ENCODE results near the gene CNOT6L. TPM values are rescaled to one million over a fixed set of nuclear protein-coding genes. Genes with fewer than 3 reads are reported as not detected.

CNOT6L gene
- polyA plus RNA-seq, 1 donor from 2014 or later = 14.4 TPM

- no peaks in the 10 kb centered on the region for H3K36me3 ChIP-seq (ENCODE audit: insufficient read depth, low read length)
- no peaks in the 10 kb centered on the region for H3K27me3 ChIP-seq (ENCODE audit: insufficient read depth, low read depth, low read length)
- no peak overlapping the region for H3K27ac ChIP-seq (ENCODE audit: low read length)
- H3F3A ChIP-seq (ENCODE audit: insufficient read depth, low read length, poor library complexity, severe bottlenecking) = no peaks in the 10 kb centered on the region
- no peak overlapping the region for H3K4me3 ChIP-seq (ENCODE audit: low read length)
- TF ChIP-seq POLR2AphosphoS5 (IDR thresholded peaks at IDR 0.05) (no peak), TAF1 (IDR thresholded peaks at IDR 0.05; ENCODE audit: low read depth) (no peak), REST (IDR thresholded peaks at IDR 0.05; ENCODE audit: borderline replicate concordance) (no peak), MXI1 (conservative IDR thresholded peaks at IDR 0.05; ENCODE audit: poor library complexity, severe bottlenecking) (no peak), EP300 (conservative IDR thresholded peaks at IDR 0.05; ENCODE audit: poor library complexity, severe bottlenecking) (no peak), RAD21 (conservative IDR thresholded peaks at IDR 0.05) (no peak), CTCF (IDR thresholded peaks at IDR 0.05; ENCODE audit: poor library complexity, severe bottlenecking) (no peak), EZH2 (IDR thresholded peaks at IDR 0.05; ENCODE audit: borderline replicate concordance, insufficient read depth, low read length, poor library complexity, severe bottlenecking) (no peak), SMC3 (conservative IDR thresholded peaks at IDR 0.05; ENCODE audit: poor library complexity) (no peak)
- H3K9ac ChIP-seq (ENCODE audit: low read length) = no peak overlapping the region
- H3K9me2 ChIP-seq (ENCODE audit: insufficient read depth, low read length) = no peaks in the 10 kb centered on the region
- no peaks in the 10 kb centered on the region for H4K20me1 ChIP-seq (ENCODE audit: insufficient read depth)
- H3K9me3 ChIP-seq (ENCODE audit: low read length) = no peaks in the 10 kb centered on the region
- no peak overlapping the region for H2AFZ ChIP-seq (ENCODE audit: low read depth, low read length)
- no peaks in the 10 kb centered on the region for H3K79me2 ChIP-seq (replicated peaks; ENCODE audit: insufficient read depth, low read length)
- no peak overlapping the region for H3K4me2 ChIP-seq (ENCODE audit: low read length)
Measured at GRCh38 chr4:77856152-77856551, 37.0 kb upstream of the CNOT6L start.

GRCh38 chr4:77854431-77855111, 35.4 kb upstream of the CNOT6L start:
- H3K27ac ChIP-seq (ENCODE audit: low read length) = no peak overlapping the region
- H3K9me3 ChIP-seq (ENCODE audit: low read length) = no peaks in the 10 kb centered on the region
- H4K20me1 ChIP-seq (ENCODE audit: insufficient read depth) = no peaks in the 10 kb centered on the region
- no peak overlapping the region for H3K4me3 ChIP-seq (ENCODE audit: low read length)
- H3K79me2 ChIP-seq (replicated peaks; ENCODE audit: insufficient read depth, low read length) = no peaks in the 10 kb centered on the region
- H3K36me3 ChIP-seq (ENCODE audit: insufficient read depth, low read length) = no peaks in the 10 kb centered on the region
- TF ChIP-seq POLR2AphosphoS5 (IDR thresholded peaks at IDR 0.05) (no peak), RAD21 (conservative IDR thresholded peaks at IDR 0.05) (no peak), REST (IDR thresholded peaks at IDR 0.05; ENCODE audit: borderline replicate concordance) (no peak), EZH2 (IDR thresholded peaks at IDR 0.05; ENCODE audit: borderline replicate concordance, insufficient read depth, low read length, poor library complexity, severe bottlenecking) (no peak), TAF1 (IDR thresholded peaks at IDR 0.05; ENCODE audit: low read depth) (no peak), CTCF (IDR thresholded peaks at IDR 0.05; ENCODE audit: poor library complexity, severe bottlenecking) (no peak), EP300 (conservative IDR thresholded peaks at IDR 0.05; ENCODE audit: poor library complexity, severe bottlenecking) (no peak), MXI1 (conservative IDR thresholded peaks at IDR 0.05; ENCODE audit: poor library complexity, severe bottlenecking) (no peak), SMC3 (conservative IDR thresholded peaks at IDR 0.05; ENCODE audit: poor library complexity) (no peak)
- H3K4me2 ChIP-seq (ENCODE audit: low read length) = no peak overlapping the region
- no peaks in the 10 kb centered on the region for H3K27me3 ChIP-seq (ENCODE audit: insufficient read depth, low read depth, low read length)
- no peaks in the 10 kb centered on the region for H3K9me2 ChIP-seq (ENCODE audit: insufficient read depth, low read length)
- H3K9ac ChIP-seq (ENCODE audit: low read length) = no peak overlapping the region
- no peaks in the 10 kb centered on the region for H3F3A ChIP-seq (ENCODE audit: insufficient read depth, low read length, poor library complexity, severe bottlenecking)
- no peak overlapping the region for H2AFZ ChIP-seq (ENCODE audit: low read depth, low read length)

Measured in neural cell (in vitro differentiated cells).